ENCODE measurements around the gene FYB1. TPM values are rescaled to one million over a fixed set of nuclear protein-coding genes. Genes with fewer than 3 reads are reported as not detected.

The FYB1 gene
- total and polyA plus RNA-seq, 2 of the 8 experiments (the other 6 are each of a cell fraction or from before 2014, with no cell fraction given), result not detected

DNA sequence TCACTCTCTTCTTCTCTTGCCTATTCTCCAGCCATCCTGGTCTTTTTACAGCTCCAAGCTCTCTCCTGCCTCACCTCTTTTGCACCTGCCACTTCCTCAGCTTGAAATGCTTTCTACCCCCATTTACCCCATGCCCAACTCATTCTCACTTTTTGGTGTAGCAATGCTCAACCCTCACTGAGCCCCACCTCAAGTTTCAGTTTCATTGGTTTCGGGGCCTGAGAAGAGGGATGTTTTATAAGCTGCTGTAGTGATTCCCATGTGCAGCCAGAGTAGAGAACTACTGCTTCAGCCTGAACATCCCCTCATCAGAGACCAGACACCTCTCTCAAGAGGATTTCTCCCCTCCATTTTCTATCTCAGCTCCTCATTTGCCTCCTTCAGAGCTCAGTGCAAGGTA is 45.2 kb upstream of the FYB1 start (continued):
- TF ChIP-seq, protein P1, sequence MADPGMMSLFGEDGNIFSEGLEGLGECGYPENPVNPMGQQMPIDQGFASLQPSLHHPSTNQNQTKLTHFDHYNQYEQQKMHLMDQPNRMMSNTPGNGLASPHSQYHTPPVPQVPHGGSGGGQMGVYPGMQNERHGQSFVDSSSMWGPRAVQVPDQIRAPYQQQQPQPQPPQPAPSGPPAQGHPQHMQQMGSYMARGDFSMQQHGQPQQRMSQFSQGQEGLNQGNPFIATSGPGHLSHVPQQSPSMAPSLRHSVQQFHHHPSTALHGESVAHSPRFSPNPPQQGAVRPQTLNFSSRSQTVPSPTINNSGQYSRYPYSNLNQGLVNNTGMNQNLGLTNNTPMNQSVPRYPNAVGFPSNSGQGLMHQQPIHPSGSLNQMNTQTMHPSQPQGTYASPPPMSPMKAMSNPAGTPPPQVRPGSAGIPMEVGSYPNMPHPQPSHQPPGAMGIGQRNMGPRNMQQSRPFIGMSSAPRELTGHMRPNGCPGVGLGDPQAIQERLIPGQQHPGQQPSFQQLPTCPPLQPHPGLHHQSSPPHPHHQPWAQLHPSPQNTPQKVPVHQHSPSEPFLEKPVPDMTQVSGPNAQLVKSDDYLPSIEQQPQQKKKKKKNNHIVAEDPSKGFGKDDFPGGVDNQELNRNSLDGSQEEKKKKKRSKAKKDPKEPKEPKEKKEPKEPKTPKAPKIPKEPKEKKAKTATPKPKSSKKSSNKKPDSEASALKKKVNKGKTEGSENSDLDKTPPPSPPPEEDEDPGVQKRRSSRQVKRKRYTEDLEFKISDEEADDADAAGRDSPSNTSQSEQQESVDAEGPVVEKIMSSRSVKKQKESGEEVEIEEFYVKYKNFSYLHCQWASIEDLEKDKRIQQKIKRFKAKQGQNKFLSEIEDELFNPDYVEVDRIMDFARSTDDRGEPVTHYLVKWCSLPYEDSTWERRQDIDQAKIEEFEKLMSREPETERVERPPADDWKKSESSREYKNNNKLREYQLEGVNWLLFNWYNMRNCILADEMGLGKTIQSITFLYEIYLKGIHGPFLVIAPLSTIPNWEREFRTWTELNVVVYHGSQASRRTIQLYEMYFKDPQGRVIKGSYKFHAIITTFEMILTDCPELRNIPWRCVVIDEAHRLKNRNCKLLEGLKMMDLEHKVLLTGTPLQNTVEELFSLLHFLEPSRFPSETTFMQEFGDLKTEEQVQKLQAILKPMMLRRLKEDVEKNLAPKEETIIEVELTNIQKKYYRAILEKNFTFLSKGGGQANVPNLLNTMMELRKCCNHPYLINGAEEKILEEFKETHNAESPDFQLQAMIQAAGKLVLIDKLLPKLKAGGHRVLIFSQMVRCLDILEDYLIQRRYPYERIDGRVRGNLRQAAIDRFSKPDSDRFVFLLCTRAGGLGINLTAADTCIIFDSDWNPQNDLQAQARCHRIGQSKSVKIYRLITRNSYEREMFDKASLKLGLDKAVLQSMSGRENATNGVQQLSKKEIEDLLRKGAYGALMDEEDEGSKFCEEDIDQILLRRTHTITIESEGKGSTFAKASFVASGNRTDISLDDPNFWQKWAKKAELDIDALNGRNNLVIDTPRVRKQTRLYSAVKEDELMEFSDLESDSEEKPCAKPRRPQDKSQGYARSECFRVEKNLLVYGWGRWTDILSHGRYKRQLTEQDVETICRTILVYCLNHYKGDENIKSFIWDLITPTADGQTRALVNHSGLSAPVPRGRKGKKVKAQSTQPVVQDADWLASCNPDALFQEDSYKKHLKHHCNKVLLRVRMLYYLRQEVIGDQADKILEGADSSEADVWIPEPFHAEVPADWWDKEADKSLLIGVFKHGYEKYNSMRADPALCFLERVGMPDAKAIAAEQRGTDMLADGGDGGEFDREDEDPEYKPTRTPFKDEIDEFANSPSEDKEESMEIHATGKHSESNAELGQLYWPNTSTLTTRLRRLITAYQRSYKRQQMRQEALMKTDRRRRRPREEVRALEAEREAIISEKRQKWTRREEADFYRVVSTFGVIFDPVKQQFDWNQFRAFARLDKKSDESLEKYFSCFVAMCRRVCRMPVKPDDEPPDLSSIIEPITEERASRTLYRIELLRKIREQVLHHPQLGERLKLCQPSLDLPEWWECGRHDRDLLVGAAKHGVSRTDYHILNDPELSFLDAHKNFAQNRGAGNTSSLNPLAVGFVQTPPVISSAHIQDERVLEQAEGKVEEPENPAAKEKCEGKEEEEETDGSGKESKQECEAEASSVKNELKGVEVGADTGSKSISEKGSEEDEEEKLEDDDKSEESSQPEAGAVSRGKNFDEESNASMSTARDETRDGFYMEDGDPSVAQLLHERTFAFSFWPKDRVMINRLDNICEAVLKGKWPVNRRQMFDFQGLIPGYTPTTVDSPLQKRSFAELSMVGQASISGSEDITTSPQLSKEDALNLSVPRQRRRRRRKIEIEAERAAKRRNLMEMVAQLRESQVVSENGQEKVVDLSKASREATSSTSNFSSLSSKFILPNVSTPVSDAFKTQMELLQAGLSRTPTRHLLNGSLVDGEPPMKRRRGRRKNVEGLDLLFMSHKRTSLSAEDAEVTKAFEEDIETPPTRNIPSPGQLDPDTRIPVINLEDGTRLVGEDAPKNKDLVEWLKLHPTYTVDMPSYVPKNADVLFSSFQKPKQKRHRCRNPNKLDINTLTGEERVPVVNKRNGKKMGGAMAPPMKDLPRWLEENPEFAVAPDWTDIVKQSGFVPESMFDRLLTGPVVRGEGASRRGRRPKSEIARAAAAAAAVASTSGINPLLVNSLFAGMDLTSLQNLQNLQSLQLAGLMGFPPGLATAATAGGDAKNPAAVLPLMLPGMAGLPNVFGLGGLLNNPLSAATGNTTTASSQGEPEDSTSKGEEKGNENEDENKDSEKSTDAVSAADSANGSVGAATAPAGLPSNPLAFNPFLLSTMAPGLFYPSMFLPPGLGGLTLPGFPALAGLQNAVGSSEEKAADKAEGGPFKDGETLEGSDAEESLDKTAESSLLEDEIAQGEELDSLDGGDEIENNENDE (IDR thresholded peaks at IDR 0.05; ENCODE audit: insufficient replicate concordance, low read length), result no peak
- no peak for TF ChIP-seq SP4 (IDR thresholded peaks at IDR 0.05; ENCODE audit: low read length)

Data from H1 (cell line).